Stimulated activated CD4-positive, alpha-beta T cell treated with anti-CD3 and anti-CD28 coated beads, Interleukin-1b, Interleukin-23, amount 100 ng/mL, for 4 hours (primary cell): ENCODE data around the gene CCDC107.
"Not testable (repeated sequence)": the region's sequence is repeated elsewhere in the genome, so short reads cannot be mapped to it uniquely, and the experiment has no call there.

ENCODE experiments used
- DNase-seq, 2 donors: peaks; one replicate each; pipeline ENCODE4 v3.0.0-alpha.2; 2020; ENCODE audit warnings: low read depth in 2 of 2

The CCDC107 gene

GRCh38 chr9:35658137-35658967, at the start of gene CCDC107:
CCDC107 (plus strand) TSS chr9:35658292; CDS start chr9:35658380, 88 bp downstream.
- peak; percentile 74 to 81 for DNase-seq

- no peak for DNase-seq
Observed at GRCh38 chr9:35609001-35609819, 48.9 kb upstream of the CCDC107 start.

- no peak for DNase-seq
Observed at GRCh38 chr9:35609820-35610163, 48.3 kb upstream of the CCDC107 start.

GRCh38 chr9:35611230-35611797, 46.8 kb upstream of the CCDC107 start:
- DNase-seq = peak; percentile 38 to 45

- not testable (repeated sequence) for DNase-seq
Observed at GRCh38 chr9:35612066-35612465, 46.0 kb upstream of the CCDC107 start.

GRCh38 chr9:35612843-35613242, 45.2 kb upstream of the CCDC107 start:
- DNase-seq = no peak

- no peak for DNase-seq
Observed at GRCh38 chr9:35615981-35616680, 42.0 kb upstream of the CCDC107 start.

- peak; percentile 21 to 50 for DNase-seq
Observed at GRCh38 chr9:35616681-35617459, 41.2 kb upstream of the CCDC107 start.

- DNase-seq = no peak
Observed at GRCh38 chr9:35617548-35617947, 40.5 kb upstream of the CCDC107 start.

- no peak for DNase-seq
Observed at GRCh38 chr9:35618325-35618727, 39.8 kb upstream of the CCDC107 start, which contains the start of gene CD72. CD72 (minus strand) TSS chr9:35618413; CDS start chr9:35618303, 110 bp downstream.

GRCh38 chr9:35618854-35619799, 39.0 kb upstream of the CCDC107 start:
- no peak for DNase-seq

- DNase-seq = no peak
Observed at GRCh38 chr9:35619800-35620158, 38.3 kb upstream of the CCDC107 start.

GRCh38 chr9:35627575-35627974, 30.5 kb upstream of the CCDC107 start:
- no peak for DNase-seq

- no peak for DNase-seq
Observed at GRCh38 chr9:35628389-35628991, 29.6 kb upstream of the CCDC107 start.

GRCh38 chr9:35629597-35629996, 28.5 kb upstream of the CCDC107 start:
- no peak for DNase-seq

GRCh38 chr9:35635730-35636129, 22.4 kb upstream of the CCDC107 start:
- no peak for DNase-seq

- no peak for DNase-seq
Observed at GRCh38 chr9:35636135-35636876, 21.8 kb upstream of the CCDC107 start.

- not testable (repeated sequence) for DNase-seq
Observed at GRCh38 chr9:35636877-35637246, 21.2 kb upstream of the CCDC107 start.

GRCh38 chr9:35637427-35637955, 20.6 kb upstream of the CCDC107 start:
- not testable (repeated sequence) for DNase-seq
